ENCODE data around the gene PERM1. TPM values are rescaled to one million over a fixed set of nuclear protein-coding genes. Genes with fewer than 3 reads are reported as not detected.

The PERM1 gene
- total and polyA plus RNA-seq, 2 donors (not counting 1 experiment from before 2014, with no cell fraction given), result 0.03 to 0.17 TPM

GRCh38 chr1:970973-971730 lies 10.7 kb downstream of the PERM1 start:
- Histone ChIP-seq H3K27ac (ENCODE audit: insufficient read depth, low read length) (no peak overlapping the region), H2AFZ (ENCODE audit: low read length) (no peak overlapping the region), H3K36me3 (ENCODE audit: control insufficient read depth, insufficient read depth, low read length) (no peaks in the 10 kb centered on the region), H4K20me1 (ENCODE audit: control insufficient read depth, extremely low read depth, insufficient read depth, low read length) (no peaks in the 10 kb centered on the region), H3K4me2 (ENCODE audit: extremely low read depth, insufficient read depth, low read length) (no peak overlapping the region), H3K79me2 (ENCODE audit: control insufficient read depth, insufficient read depth, low read length) (no peaks in the 10 kb centered on the region), H3K9ac (ENCODE audit: insufficient read depth, low read length) (no peak overlapping the region), H3K4me3 (replicated peaks in 1 of 4; ENCODE audit: control extremely low read depth in 1 of 4, insufficient read depth in 1 of 4, low read depth in 3 of 4, low read length in 4 of 4) (no peak overlapping the region), H3K4me1 (ENCODE audit: control insufficient read depth, extremely low read depth, insufficient read depth, low read length) (peaks cover under 1% of the 10 kb centered on the region), H3K9me3 (ENCODE audit: control insufficient read depth, insufficient read depth, low read depth, low read length) (no peaks in the 10 kb centered on the region), H3K27me3 (ENCODE audit: control insufficient read depth, insufficient read depth, low read length) (no peaks in the 10 kb centered on the region)
- TF ChIP-seq EZH2 (IDR thresholded peaks at IDR 0.05; ENCODE audit: low read length, missing control alignments) (no peak), CTCF (conservative IDR thresholded peaks at IDR 0.05 in 1 of 2, IDR thresholded peaks at IDR 0.05 in 1 of 2; ENCODE audit: low read depth in 1 of 2, low read length in 2 of 2) (no peak)
- no peak for DNase-seq (ENCODE audit: low read depth in 2 of 2)

GRCh38 chr1:970242-970972 lies 11.5 kb downstream of the PERM1 start:
- Histone ChIP-seq H3K4me2 (ENCODE audit: extremely low read depth, insufficient read depth, low read length) (no peak overlapping the region), H2AFZ (ENCODE audit: low read length) (no peak overlapping the region), H3K27ac (ENCODE audit: insufficient read depth, low read length) (no peak overlapping the region), H3K36me3 (ENCODE audit: control insufficient read depth, insufficient read depth, low read length) (no peaks in the 10 kb centered on the region), H3K27me3 (ENCODE audit: control insufficient read depth, insufficient read depth, low read length) (no peaks in the 10 kb centered on the region), H4K20me1 (ENCODE audit: control insufficient read depth, extremely low read depth, insufficient read depth, low read length) (no peaks in the 10 kb centered on the region), H3K79me2 (ENCODE audit: control insufficient read depth, insufficient read depth, low read length) (no peaks in the 10 kb centered on the region), H3K4me1 (ENCODE audit: control insufficient read depth, extremely low read depth, insufficient read depth, low read length) (peaks cover 5% of the 10 kb centered on the region), H3K4me3 (replicated peaks in 1 of 4; ENCODE audit: control extremely low read depth in 1 of 4, insufficient read depth in 1 of 4, low read depth in 3 of 4, low read length in 4 of 4) (no peak overlapping the region), H3K9ac (ENCODE audit: insufficient read depth, low read length) (no peak overlapping the region), H3K9me3 (ENCODE audit: control insufficient read depth, insufficient read depth, low read depth, low read length) (no peaks in the 10 kb centered on the region)
- no peak for DNase-seq (ENCODE audit: low read depth in 2 of 2)
- no peak for TF ChIP-seq CTCF (conservative IDR thresholded peaks at IDR 0.05 in 1 of 2, IDR thresholded peaks at IDR 0.05 in 1 of 2; ENCODE audit: low read depth in 1 of 2, low read length in 2 of 2)
- TF ChIP-seq EZH2 (IDR thresholded peaks at IDR 0.05; ENCODE audit: low read length, missing control alignments), result no peak

GRCh38 chr1:969260-969855 lies 12.5 kb downstream of the PERM1 start:
- no peak overlapping the region for H2AFZ ChIP-seq (ENCODE audit: low read length)
- no peak overlapping the region for H3K9ac ChIP-seq (ENCODE audit: insufficient read depth, low read length)
- no peaks in the 10 kb centered on the region for H3K27me3 ChIP-seq (ENCODE audit: control insufficient read depth, insufficient read depth, low read length)
- TF ChIP-seq EZH2 (IDR thresholded peaks at IDR 0.05; ENCODE audit: low read length, missing control alignments) (no peak), CTCF (conservative IDR thresholded peaks at IDR 0.05 in 1 of 2, IDR thresholded peaks at IDR 0.05 in 1 of 2; ENCODE audit: low read depth in 1 of 2, low read length in 2 of 2) (no peak)
- H3K4me3 ChIP-seq (replicated peaks in 1 of 4; ENCODE audit: control extremely low read depth in 1 of 4, insufficient read depth in 1 of 4, low read depth in 3 of 4, low read length in 4 of 4), result no peak overlapping the region
- H3K9me3 ChIP-seq (ENCODE audit: control insufficient read depth, insufficient read depth, low read depth, low read length), result no peaks in the 10 kb centered on the region
- H3K79me2 ChIP-seq (ENCODE audit: control insufficient read depth, insufficient read depth, low read length), result no peaks in the 10 kb centered on the region
- peaks cover 3% of the 10 kb centered on the region for H3K36me3 ChIP-seq (ENCODE audit: control insufficient read depth, insufficient read depth, low read length)
- DNase-seq (ENCODE audit: low read depth in 2 of 2), result no peak
- no peak overlapping the region for H3K4me2 ChIP-seq (ENCODE audit: extremely low read depth, insufficient read depth, low read length)
- peaks cover 5% of the 10 kb centered on the region for H3K4me1 ChIP-seq (ENCODE audit: control insufficient read depth, extremely low read depth, insufficient read depth, low read length)
- no peak overlapping the region for H3K27ac ChIP-seq (ENCODE audit: insufficient read depth, low read length)
- H4K20me1 ChIP-seq (ENCODE audit: control insufficient read depth, extremely low read depth, insufficient read depth, low read length), result no peaks in the 10 kb centered on the region
